ENCODE data around the gene BRIP1. TPM values are rescaled to one million over a fixed set of nuclear protein-coding genes. Genes with fewer than 3 reads are reported as not detected.

BRIP1 gene
- polyA plus RNA-seq, 1 experiment: 2.9 TPM

DNA sequence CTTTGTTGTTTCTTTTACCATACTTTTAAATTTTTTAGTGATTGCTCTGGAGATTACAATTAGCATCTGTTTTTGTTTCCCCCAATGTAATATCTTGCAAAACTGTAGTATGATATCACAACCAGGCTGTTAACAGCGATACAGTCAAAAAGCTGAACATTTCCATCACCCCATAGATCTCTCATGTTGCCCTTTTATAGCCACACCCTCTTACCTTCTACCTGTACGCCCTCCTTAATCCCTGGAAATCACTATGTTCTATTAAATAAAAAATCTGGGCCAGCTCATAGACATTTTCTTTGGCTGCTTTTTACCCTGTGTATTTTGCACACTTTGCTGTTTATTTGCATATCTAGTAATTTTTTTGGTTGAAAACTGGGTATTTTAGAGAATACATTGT, 205.1 kb downstream of the BRIP1 start:
- ChIA-PET POLR2A (no interaction called here), CTCF (interaction anchor here (1.2 kb wide), 1 partner anchor 9 kb away, joined by 5 read pairs; no protein-coding TSS in a partner anchor)
- TF ChIP-seq, protein P1, sequence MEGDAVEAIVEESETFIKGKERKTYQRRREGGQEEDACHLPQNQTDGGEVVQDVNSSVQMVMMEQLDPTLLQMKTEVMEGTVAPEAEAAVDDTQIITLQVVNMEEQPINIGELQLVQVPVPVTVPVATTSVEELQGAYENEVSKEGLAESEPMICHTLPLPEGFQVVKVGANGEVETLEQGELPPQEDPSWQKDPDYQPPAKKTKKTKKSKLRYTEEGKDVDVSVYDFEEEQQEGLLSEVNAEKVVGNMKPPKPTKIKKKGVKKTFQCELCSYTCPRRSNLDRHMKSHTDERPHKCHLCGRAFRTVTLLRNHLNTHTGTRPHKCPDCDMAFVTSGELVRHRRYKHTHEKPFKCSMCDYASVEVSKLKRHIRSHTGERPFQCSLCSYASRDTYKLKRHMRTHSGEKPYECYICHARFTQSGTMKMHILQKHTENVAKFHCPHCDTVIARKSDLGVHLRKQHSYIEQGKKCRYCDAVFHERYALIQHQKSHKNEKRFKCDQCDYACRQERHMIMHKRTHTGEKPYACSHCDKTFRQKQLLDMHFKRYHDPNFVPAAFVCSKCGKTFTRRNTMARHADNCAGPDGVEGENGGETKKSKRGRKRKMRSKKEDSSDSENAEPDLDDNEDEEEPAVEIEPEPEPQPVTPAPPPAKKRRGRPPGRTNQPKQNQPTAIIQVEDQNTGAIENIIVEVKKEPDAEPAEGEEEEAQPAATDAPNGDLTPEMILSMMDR (IDR thresholded peaks at IDR 0.05; ENCODE audit: insufficient read depth, low read depth, low read length): no peak
- Histone ChIP-seq H3K36me3 (ENCODE audit: control insufficient read depth, insufficient read depth, low read length) (no peaks in the 10 kb centered on the region), H3K27me3 (ENCODE audit: control insufficient read depth, insufficient read depth, low read length) (no peaks in the 10 kb centered on the region), H3K4me3 (ENCODE audit: low read depth, low read length) (no peak overlapping the region)
- DNase-seq (ENCODE audit: low read depth): no peak

DNA sequence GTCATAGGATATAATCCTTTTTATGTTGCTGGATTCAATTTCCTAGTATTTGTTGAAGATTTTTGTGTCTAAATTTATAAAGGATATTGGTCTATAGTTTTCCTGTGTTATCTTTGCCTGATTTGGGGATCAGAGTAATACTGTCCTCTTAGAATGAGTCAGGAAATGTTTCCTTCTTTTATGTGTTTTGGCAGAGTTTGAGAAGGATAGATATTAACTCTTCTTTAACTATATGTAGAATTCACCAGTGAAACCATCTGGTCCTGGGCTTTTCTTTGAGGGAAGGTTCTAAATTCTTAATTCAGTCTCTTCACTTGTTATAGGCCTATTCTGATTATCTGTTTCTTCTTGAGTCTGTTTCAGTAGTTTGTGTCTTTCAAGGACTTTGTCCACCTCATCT, 206.0 kb downstream of the BRIP1 start:
- Histone ChIP-seq H3K36me3 (ENCODE audit: control insufficient read depth, insufficient read depth, low read length) (no peaks in the 10 kb centered on the region), H3K4me3 (ENCODE audit: low read depth, low read length) (no peak overlapping the region), H3K27me3 (ENCODE audit: control insufficient read depth, insufficient read depth, low read length) (no peaks in the 10 kb centered on the region)
- TF ChIP-seq, protein P1 (IDR thresholded peaks at IDR 0.05; ENCODE audit: insufficient read depth, low read depth, low read length): no peak
- ChIA-PET POLR2A (interaction anchor here (0.6 kb wide), 1 partner anchor 78 kb away, joined by 3 read pairs; no protein-coding TSS in a partner anchor), CTCF (no interaction called here)
- DNase-seq (ENCODE audit: low read depth): no peak

DNA sequence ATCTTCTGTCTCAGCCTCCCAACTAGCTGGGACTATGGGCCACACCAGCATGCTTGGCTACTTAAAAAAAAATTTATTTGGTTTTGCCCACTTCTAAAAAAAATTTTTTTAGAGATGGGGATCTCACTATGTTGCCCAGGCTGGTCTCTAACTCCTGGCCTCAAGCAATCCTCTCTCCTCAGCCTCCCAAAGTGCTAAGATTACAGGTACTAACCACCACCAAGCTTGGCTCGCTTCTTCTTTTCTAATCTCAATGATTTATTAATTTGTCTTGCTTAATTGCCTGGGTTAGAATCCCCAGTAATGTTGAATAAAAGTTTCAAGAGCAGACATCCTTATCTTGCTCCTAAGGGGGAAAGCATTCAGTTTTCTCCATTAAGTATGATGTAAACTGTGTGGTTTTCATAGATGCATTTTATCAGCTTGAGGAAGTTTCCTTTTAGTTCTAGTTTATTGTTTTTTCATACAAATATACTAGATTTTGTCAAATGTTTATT, 206.6 kb downstream of the BRIP1 start:
- H3K4me3 ChIP-seq (ENCODE audit: low read depth, low read length): no peak overlapping the region
- ChIA-PET POLR2A (no interaction called here), CTCF (no interaction called here)
- no peaks in the 10 kb centered on the region for H3K36me3 ChIP-seq (ENCODE audit: control insufficient read depth, insufficient read depth, low read length)
- no peaks in the 10 kb centered on the region for H3K27me3 ChIP-seq (ENCODE audit: control insufficient read depth, insufficient read depth, low read length)
- TF ChIP-seq, protein P1 (IDR thresholded peaks at IDR 0.05; ENCODE audit: insufficient read depth, low read depth, low read length): no peak
- no peak for DNase-seq (ENCODE audit: low read depth)

DNA sequence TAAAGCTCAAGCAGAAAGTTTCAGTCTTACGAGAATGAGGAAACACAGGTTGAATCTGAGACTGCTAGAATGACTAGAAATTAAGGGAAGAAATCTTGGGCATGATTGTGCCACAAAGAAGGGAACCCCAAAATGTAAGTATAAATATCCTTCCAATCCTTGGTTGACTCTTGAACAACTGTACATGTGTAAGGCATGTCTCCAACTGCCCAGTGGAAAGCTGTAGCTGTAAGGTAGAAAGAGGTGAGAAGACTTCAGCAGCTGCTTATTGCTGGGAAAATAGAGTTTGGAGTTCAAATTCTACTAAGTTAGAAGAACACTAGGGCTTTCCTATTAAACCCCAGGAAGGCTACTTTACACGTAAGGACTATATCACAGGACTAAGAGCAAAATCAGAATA, 212.6 kb downstream of the BRIP1 start:
- DNase-seq (ENCODE audit: low read depth): no peak
- Histone ChIP-seq H3K4me3 (ENCODE audit: low read depth, low read length) (no peak overlapping the region), H3K27me3 (ENCODE audit: control insufficient read depth, insufficient read depth, low read length) (no peaks in the 10 kb centered on the region), H3K36me3 (ENCODE audit: control insufficient read depth, insufficient read depth, low read length) (no peaks in the 10 kb centered on the region)
- TF ChIP-seq, protein P1 (IDR thresholded peaks at IDR 0.05; ENCODE audit: insufficient read depth, low read depth, low read length): no peak
- ChIA-PET POLR2A (no interaction called here), CTCF (interaction anchor here (0.7 to 1.3 kb wide), 4 partner anchors 9 to 416 kb away, joined by 3 to 6 read pairs (median 4); no protein-coding TSS in a partner anchor)

DNA sequence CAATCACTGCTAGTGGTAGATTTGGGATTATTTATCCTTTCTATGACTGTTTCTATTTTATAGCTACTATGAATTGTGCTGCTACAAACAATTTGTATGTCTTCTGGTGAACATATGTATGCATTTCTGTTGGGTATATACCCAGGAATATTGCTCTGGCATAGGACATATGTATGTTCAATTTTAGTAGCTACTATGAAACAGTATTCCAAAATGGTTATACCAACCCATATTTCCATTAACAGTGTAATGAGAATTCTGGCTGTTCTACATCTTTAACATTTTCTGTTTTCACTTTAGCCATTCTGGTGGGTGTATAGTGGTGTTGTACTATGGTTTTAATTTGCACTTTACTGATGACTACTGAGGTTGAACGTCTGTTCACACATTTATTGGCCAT, 214.7 kb downstream of the BRIP1 start:
- no peak for DNase-seq (ENCODE audit: low read depth)
- H3K27me3 ChIP-seq (ENCODE audit: control insufficient read depth, insufficient read depth, low read length): no peaks in the 10 kb centered on the region
- CTCF ChIA-PET: interaction anchor here (1.3 to 1.8 kb wide), 2 partner anchors 10 to 13 kb away, joined by 4 to 5 read pairs; no protein-coding TSS in a partner anchor
- TF ChIP-seq, protein P1 (IDR thresholded peaks at IDR 0.05; ENCODE audit: insufficient read depth, low read depth, low read length): no peak
- H3K4me3 ChIP-seq (ENCODE audit: low read depth, low read length): no peak overlapping the region
- POLR2A ChIA-PET: no interaction called here
- no peaks in the 10 kb centered on the region for H3K36me3 ChIP-seq (ENCODE audit: control insufficient read depth, insufficient read depth, low read length)
